IMR-90 (cell line): ENCODE data around the gene ITSN1. TPM values are rescaled to one million over a fixed set of nuclear protein-coding genes. Genes with fewer than 3 reads are reported as not detected.

ENCODE experiments used
- ATAC-seq: fragments of 200-7000 bp; cut with Tn5 transposase; 2 replicates; pipeline ENCODE4 v1.9.1; 2020; ENCODE audit warnings: low read depth, mild to moderate bottlenecking, moderate library complexity
- BruUV-seq: library from RNA; stranded (reverse); fragments of 400-500 nt; replicated peaks from 2 replicates; lab custom pipeline; 2021; lab: Mats Ljungman, UMichigan
- CTCF ChIA-PET: fragments of 300-600 bp; formaldehyde crosslinking; extraction: SDS; loops from one replicate; lab custom pipeline; 2021; ENCODE audit warnings: antibody characterized with exemption; lab: Yijun Ruan, JAX
- POLR2A ChIA-PET: fragments of 300-600 bp; sonication (Branson Sonifier 250); formaldehyde crosslinking; loops from one replicate; lab custom pipeline; 2022; ENCODE audit warnings: antibody characterized with exemption; ENCODE audit not compliant: unreplicated experiment; lab: Charles Lee
- DNase-seq: peaks from one replicate; pipeline ENCODE4 v3.0.0; 2013
- H2AFZ ChIP-seq: replicated peaks from 2 replicates; pipeline ENCODE3; 2013; ENCODE audit warnings: low read length, mild to moderate bottlenecking; ENCODE audit not compliant: poor library complexity
- H2AK5ac ChIP-seq: 2 replicates; pipeline ENCODE4 v1.6.1; 2013; ENCODE audit warnings: low read depth, low read length, inconsistent platforms
- H2AK9ac ChIP-seq: replicated peaks from 2 replicates; pipeline ENCODE3; 2013; ENCODE audit warnings: mild to moderate bottlenecking, low read depth, low read length, moderate library complexity; ENCODE audit not compliant: poor library complexity
- H2BK120ac ChIP-seq: 2 replicates; pipeline ENCODE4 v1.6.1; 2013; ENCODE audit warnings: low read depth, low read length, inconsistent platforms
- H2BK15ac ChIP-seq: 3 replicates; pipeline ENCODE4 v1.6.1; 2013; ENCODE audit warnings: low read depth, low read length, inconsistent platforms
- H2BK20ac ChIP-seq: 2 replicates; pipeline ENCODE4 v1.6.1; 2013; ENCODE audit warnings: low read depth, mild to moderate bottlenecking, inconsistent platforms, low read length, moderate library complexity
- H2BK5ac ChIP-seq: 2 replicates; pipeline ENCODE4 v1.6.1; 2013; ENCODE audit warnings: mild to moderate bottlenecking, low read depth, low read length, inconsistent platforms; ENCODE audit not compliant: poor library complexity, severe bottlenecking
- H3K14ac ChIP-seq: replicated peaks from 2 replicates; pipeline ENCODE4 v1.6.1; 2013; ENCODE audit warnings: low read depth, low read length, inconsistent platforms
- H3K18ac ChIP-seq: 2 replicates; pipeline ENCODE4 v1.6.1; 2013; ENCODE audit warnings: low read depth, low read length, control low read depth
- H3K23ac ChIP-seq: 2 replicates; pipeline ENCODE4 v1.6.1; 2013; ENCODE audit warnings: low read depth, low read length, inconsistent platforms
- H3K27ac ChIP-seq: 2 replicates; pipeline ENCODE4 v1.5.1; 2013; ENCODE audit warnings: mild to moderate bottlenecking, control low read depth, low read length; ENCODE audit not compliant: insufficient read depth
- H3K27me3 ChIP-seq: 2 replicates; pipeline ENCODE4 v1.6.1; 2013; ENCODE audit warnings: low read length; ENCODE audit not compliant: control insufficient read depth, insufficient read depth
- H3K36me3 ChIP-seq: 2 replicates; pipeline ENCODE4 v1.6.1; 2013; ENCODE audit warnings: low read length, mixed read lengths; ENCODE audit not compliant: control insufficient read depth, insufficient read depth
- H3K4ac ChIP-seq: 2 replicates; pipeline ENCODE4 v1.6.1; 2013; ENCODE audit warnings: low read depth, low read length, inconsistent platforms
- H3K4me1 ChIP-seq: 2 replicates; pipeline ENCODE4 v1.6.1; 2013; ENCODE audit warnings: low read length, mixed read lengths; ENCODE audit not compliant: control insufficient read depth, insufficient read depth
- H3K4me2 ChIP-seq: 2 replicates; pipeline ENCODE4 v1.6.1; 2013; ENCODE audit warnings: low read depth, mild to moderate bottlenecking, control low read depth, low read length, moderate library complexity
- H3K4me3 ChIP-seq: 2 replicates; pipeline ENCODE4 v1.5.1; 2013; ENCODE audit warnings: low read depth, mild to moderate bottlenecking, control low read depth, low read length, moderate library complexity; ENCODE audit not compliant: insufficient read depth
- H3K56ac ChIP-seq: 2 replicates; pipeline ENCODE4 v1.6.1; 2013; ENCODE audit warnings: low read length, inconsistent platforms; ENCODE audit not compliant: insufficient read depth; ENCODE audit errors: extremely low read depth
- H3K79me1 ChIP-seq, 2 experiments: 2 replicates each; pipeline ENCODE4 v1.6.1; 2013; ENCODE audit warnings: low read length in 2 of 2, inconsistent platforms in 1 of 2, low read depth in 1 of 2
- H3K9ac ChIP-seq: 2 replicates; pipeline ENCODE4 v1.6.1; 2013; ENCODE audit warnings: low read depth, low read length, control low read depth
- H3K9me1 ChIP-seq: 2 replicates; pipeline ENCODE4 v1.6.1; 2013; ENCODE audit warnings: low read length, inconsistent platforms; ENCODE audit not compliant: insufficient read depth
- H3K9me3 ChIP-seq: 2 replicates; pipeline ENCODE4 v1.6.1; 2013; ENCODE audit warnings: low read length; ENCODE audit not compliant: control insufficient read depth, insufficient read depth
- H4K20me1 ChIP-seq: 2 replicates; pipeline ENCODE4 v1.6.1; 2013; ENCODE audit warnings: low read length, inconsistent platforms; ENCODE audit not compliant: insufficient read depth
- H4K5ac ChIP-seq: 2 replicates; pipeline ENCODE4 v1.6.1; 2013; ENCODE audit warnings: mild to moderate bottlenecking, low read depth, low read length, control low read depth
- H4K8ac ChIP-seq, 2 experiments: 2 replicates each; pipeline ENCODE4 v1.6.1; 2013; ENCODE audit warnings: low read depth in 2 of 2, low read length in 2 of 2, control low read depth in 1 of 2, inconsistent platforms in 1 of 2
- H4K91ac ChIP-seq: 2 replicates; pipeline ENCODE4 v1.6.1; 2013; ENCODE audit warnings: low read depth, low read length, inconsistent platforms; ENCODE audit not compliant: insufficient read depth
- ELK1 ChIP-seq: fragments of 150-350 bp; IDR thresholded peaks from 2 replicates; pipeline ENCODE4 v1.6.1; 2016; ENCODE audit warnings: low read depth, mild to moderate bottlenecking, low read length, moderate library complexity, borderline replicate concordance
- WGBS, 2 experiments: methylation state at CpG; one replicate each; pipeline versions ENCODE4 v1.1.5 to v1.1.7; 2013; ENCODE audit warnings: missing lambda C conversion rate in 2 of 2; ENCODE audit not compliant: insufficient read length in 1 of 2; ENCODE audit errors: extremely low coverage in 2 of 2; 5-methylcytosine and 5-hydroxymethylcytosine counted together
- dilution Hi-C: fragments of 300-500 bp; cut with HindIII; formaldehyde crosslinking; loops from one replicate; pipeline ENCODE4 v1.14.3; 2018; ENCODE audit warnings: low sequenced_read_pairs; ENCODE audit not compliant: unreplicated experiment
- in situ Hi-C: fragments of 300-500 bp; cut with MboI; formaldehyde crosslinking; loops from 3 replicates; pipeline ENCODE4 v1.14.3; 2019; ENCODE audit warnings: low sequenced_read_pairs, inconsistent platforms, mixed read lengths
- intact Hi-C: fragments of 100-400 bp; cut with micrococcal nuclease; formaldehyde crosslinking; loops from 2 replicates; pipeline ENCODE4 v1.10.0; 2022
- polyA plus RNA-seq, 3 experiments: library from polyadenylated mRNA; depleted of rRNA; stranded (reverse); fragments of >200 nt; gene quantifications; 2 replicates each; pipeline ENCODE4 v1.2.3, GENCODE V29; 2012; ENCODE audit warnings: low replicate concordance in 1 of 3
- total RNA-seq: library from RNA; depleted of rRNA; stranded (reverse); fragments of >200 nt; gene quantifications from 2 replicates; pipeline ENCODE4 v1.2.3, GENCODE V29; 2012

The ITSN1 gene
- total and polyA plus RNA-seq, 2 of the 4 experiments (the other 2 are of a cell fraction) = 45.4 to 62.0 TPM

GRCh38 chr21:33897098-33897497 is 254.8 kb downstream of the ITSN1 start:
- H3K14ac ChIP-seq = no peak overlapping the region
- no peak overlapping the region for H3K23ac ChIP-seq
- ChIA-PET CTCF (no interaction called here), POLR2A (no interaction called here)
- no peak overlapping the region for H3K4me3 ChIP-seq
- no peak overlapping the region for H2BK15ac ChIP-seq
- H3K18ac ChIP-seq = no peak overlapping the region
- H3K56ac ChIP-seq = no peak overlapping the region
- no peak for TF ChIP-seq ELK1
- H2AFZ ChIP-seq = no peak overlapping the region
- no peak overlapping the region for H2AK9ac ChIP-seq
- H2AK5ac ChIP-seq = no peak overlapping the region
- intact Hi-C loops (no loop called here), dilution Hi-C loops (no loop called here), in situ Hi-C loops (no loop called here)
- no peak overlapping the region; a peak in 1 of 4 replicates for H4K8ac ChIP-seq
- DNase-seq (no peak), ATAC-seq (no peak)
- H2BK20ac ChIP-seq = no peak overlapping the region
- no peak overlapping the region; the same call in 1 of the 2 replicates for H2BK120ac ChIP-seq
- peaks cover 19% of the 10 kb centered on the region for H3K4me1 ChIP-seq
- no peak overlapping the region for H3K9ac ChIP-seq
- H4K5ac ChIP-seq = 0 out of 2 replicates have a peak overlapping the region, but pooled peaks have one; percentile 9
- H3K79me1 ChIP-seq = no peaks in the 10 kb centered on the region
- WGBS, 2 experiments = no CpG with 5 or more reads among the region's 5 CpGs
- no TSS peak for BruUV-seq
- H4K91ac ChIP-seq = no peak overlapping the region
- H3K4ac ChIP-seq = no peak overlapping the region
- no peaks in the 10 kb centered on the region for H3K27me3 ChIP-seq
- no peaks in the 10 kb centered on the region for H3K9me3 ChIP-seq
- no peak overlapping the region for H3K27ac ChIP-seq
- no peak overlapping the region for H2BK5ac ChIP-seq
- H3K36me3 ChIP-seq = peaks cover 5% of the 10 kb centered on the region; the same call in 1 of the 2 replicates
- no peak overlapping the region for H3K4me2 ChIP-seq
- no peaks in the 10 kb centered on the region for H4K20me1 ChIP-seq
- peaks cover 15% of the 10 kb centered on the region for H3K9me1 ChIP-seq
